GM18868 (cell line): ENCODE measurements around the gene ADAMTSL5.
"Not testable (repeated sequence)": the region's sequence is repeated elsewhere in the genome, so short reads cannot be mapped to it uniquely, and the experiment has no call there.

ENCODE experiments used
- ATAC-seq: cut with Tn5 transposase; IDR thresholded peaks from one replicate; pipeline ENCODE4 v1.9.1; 2021; ENCODE audit warnings: mild to moderate bottlenecking, moderate library complexity; ENCODE audit not compliant: unreplicated experiment

ADAMTSL5 gene

DNA sequence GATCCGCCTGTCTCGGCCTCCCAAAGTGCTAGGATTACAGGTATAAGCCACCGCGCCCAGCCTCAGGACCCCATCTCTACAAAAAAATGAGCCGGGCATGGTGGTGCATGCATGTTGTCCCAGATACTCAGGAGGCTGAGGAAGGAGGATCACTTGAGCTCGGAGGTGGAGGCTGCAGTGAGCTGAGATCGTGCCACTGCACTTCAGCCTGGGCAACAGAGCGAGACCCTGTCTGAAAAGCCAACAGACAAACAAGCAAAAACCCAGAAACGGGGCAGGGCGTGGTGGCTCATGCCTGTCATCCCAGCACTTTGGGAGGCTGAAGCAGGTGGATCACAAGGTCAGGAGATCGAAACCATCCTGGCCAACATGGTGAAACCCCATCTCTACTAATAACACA, 18.0 kb upstream of the ADAMTSL5 start:
- ATAC-seq: not testable (repeated sequence)

DNA sequence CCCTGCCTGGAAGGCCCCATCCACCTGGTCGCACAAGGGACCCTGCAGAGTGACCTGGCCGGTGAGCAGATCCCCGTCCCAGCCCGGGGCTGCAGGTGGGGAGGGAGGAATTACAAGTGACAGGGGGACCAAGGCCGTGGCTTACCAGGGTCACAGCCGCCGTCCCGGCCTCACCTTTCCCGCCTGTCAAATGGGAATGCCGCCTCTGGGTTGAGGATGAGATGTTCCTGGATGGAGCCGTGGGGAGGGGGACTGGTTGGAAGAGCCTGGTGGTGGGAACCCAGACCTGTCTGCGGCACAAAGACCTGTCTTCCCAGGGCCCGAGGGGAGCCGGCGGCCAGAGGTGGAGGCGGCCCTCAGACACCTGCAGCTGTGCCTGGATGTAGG, 16.6 kb upstream of the ADAMTSL5 start:
- ATAC-seq: no peak

DNA sequence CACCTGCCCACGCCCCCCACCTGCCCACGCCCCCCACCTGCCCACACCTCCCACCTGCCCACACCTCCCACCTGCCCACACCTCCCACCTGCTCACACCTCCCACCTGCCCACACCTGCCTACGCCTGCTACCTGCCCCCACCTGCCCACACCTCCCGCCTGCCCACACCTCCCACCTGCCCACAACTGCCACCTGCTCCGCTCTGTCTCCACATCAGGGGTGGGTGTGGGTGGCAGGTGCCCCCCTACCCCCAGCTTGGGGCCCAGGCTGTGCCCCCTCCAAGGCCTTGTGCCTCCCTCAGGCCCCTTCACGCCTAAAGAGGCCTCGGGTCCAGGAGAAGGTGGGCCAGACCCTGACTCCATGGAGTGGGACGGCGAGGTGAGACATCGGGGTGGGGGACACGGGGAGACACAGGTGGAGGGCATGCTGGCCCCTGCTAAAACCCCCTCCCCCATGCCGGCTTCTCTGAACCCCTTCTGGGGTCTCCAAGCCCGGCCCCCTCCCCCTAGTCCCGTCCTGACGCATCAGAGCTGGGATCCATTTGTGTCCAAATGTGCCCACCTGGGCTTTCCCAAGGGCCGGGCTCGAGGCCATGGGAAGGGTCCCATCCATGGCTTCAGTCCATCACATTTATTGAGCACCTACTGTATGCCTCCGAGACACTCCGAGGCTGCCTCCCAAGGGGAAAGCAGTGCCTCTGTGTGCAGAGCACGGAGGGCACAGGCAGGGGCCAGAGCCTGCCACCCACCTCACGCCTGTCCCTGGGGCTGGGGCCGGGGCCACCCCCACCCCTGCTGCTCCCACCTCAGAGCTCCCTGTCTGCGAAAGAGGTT, 16.0 kb upstream of the ADAMTSL5 start:
- ATAC-seq: no peak

DNA sequence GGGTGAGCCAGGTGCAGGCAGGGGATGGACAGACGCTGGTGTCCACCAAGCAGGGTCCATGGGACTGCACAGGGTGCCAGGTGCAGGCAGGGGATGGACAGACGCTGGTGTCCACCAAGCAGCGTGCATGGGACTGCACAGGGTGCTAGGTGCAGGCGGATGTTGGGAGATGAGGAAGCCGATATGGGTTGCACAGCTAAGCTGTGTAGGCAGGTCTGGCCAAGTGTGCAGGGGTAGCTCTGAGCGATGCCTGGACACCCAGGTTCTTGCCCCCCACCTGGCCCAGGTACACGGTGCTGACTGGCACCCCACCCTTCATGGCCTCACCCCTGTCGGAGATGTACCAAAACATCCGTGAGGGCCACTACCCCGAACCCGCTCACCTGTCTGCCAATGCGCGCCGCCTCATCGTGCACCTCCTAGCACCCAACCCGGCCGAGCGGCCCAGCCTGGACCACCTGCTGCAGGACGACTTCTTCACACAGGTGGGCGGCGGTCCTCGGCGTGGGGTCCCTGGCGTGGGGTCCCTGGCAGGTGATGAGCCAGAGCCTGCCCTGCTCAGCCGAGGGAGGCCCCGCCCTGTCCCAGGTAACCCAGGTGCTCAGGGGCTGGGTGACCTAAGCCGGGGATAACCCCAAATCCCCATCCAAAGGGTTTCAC, 15.0 kb upstream of the ADAMTSL5 start:
- no peak for ATAC-seq

DNA sequence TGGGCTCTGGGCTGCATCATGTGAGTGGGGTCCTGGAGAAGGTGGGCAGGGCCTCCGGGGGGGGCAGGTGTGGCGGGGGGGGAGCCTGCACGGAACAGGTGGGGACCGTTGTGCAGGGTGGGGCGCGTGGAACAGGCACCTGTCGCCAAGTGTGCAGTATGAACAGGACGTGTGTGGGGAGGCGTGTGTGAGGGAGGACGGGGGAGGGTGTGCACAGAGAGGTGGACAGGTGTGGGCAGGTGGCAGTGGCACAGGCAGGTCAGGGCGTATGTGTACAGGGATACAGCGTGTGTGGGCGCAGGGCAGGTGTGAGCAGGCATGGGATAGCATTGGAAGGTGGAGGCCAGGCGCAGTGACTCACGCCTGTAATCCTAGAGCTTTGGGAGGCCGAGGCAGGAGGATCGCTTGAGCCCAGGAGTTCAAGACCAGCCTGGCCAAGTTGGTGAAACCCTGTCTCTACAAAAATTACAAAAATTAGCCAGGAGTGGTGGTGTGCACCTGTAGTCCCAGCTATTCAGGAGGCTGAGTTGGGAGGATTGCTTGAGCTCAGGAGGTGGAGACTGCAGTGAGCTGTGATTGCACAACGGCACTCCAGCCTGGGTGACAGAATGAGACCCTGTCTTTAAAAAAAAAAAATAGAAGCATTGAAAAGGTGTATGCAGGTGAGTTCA, 14.3 kb upstream of the ADAMTSL5 start:
- no peak for ATAC-seq

DNA sequence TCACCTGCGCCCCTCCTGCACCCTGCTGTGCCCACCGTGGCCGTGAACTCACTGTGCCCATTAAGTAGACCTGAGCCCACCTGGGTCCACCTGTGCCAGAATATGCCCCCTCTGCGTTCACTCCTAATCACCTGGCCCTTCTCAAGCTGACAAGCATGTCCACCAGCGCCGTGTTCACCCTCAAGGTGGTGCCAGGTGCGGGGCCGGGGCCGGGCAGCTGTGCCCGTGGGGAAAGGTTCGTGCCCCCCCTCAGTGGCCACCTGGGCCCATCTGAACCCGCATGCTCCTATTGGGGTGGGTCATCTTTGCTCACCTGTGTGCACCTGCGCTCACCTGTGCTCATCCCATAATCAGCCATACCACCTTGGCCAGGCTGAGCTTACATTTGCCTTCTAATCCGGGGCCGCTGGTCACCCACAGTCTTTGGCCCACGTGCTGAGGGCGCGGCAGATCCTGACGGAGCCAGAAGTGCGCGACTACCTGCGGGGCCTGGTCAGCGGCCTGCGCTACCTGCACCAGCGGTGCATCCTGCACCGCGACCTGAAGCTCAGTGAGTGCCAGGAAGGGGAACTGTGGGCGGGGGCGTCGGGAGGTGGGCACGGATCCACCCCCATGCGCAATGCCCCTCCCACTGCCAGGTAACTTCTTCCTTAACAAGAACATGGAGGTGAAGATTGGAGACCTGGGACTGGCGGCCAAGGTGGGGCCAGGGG, 13.4 kb upstream of the ADAMTSL5 start:
- ATAC-seq: no peak

DNA sequence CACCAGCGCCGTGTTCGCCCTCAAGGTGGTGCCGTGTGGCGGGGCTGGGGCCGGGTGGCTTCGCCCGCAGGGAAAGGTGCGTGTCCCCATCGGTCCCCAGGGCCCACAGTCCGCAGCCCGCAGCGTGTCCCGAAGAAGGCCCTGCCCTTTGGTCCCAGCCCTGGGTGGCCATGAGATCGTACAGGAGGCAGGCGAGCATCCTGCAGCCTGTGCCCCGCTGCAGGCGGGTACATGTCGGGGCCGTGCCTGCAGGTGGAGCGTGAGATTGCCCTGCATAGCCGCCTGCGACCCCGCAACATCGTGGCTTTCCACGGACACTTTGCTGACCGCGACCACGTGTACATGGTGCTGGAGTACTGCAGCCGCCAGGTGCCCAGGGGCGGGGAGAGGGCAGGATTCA, 12.5 kb upstream of the ADAMTSL5 start:
- ATAC-seq: no peak

DNA sequence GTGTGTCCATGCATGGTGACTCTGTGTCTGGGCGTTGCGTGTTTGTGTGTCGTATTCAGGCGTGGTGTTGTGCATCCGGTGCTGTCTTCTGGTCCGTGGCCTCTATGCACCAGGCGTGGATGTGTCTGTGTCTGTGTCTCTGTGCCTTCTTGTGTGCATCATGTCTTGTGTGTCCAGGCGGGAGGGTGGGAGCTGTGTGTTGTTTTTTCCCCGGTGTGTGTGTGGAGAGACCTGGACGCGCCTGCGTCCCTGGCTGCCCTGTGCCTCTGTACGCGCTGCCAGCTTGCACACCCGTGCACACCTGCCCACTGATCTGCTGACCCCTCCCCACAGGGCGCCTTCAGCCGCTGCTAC, 12.1 kb upstream of the ADAMTSL5 start:
- ATAC-seq: no peak

DNA sequence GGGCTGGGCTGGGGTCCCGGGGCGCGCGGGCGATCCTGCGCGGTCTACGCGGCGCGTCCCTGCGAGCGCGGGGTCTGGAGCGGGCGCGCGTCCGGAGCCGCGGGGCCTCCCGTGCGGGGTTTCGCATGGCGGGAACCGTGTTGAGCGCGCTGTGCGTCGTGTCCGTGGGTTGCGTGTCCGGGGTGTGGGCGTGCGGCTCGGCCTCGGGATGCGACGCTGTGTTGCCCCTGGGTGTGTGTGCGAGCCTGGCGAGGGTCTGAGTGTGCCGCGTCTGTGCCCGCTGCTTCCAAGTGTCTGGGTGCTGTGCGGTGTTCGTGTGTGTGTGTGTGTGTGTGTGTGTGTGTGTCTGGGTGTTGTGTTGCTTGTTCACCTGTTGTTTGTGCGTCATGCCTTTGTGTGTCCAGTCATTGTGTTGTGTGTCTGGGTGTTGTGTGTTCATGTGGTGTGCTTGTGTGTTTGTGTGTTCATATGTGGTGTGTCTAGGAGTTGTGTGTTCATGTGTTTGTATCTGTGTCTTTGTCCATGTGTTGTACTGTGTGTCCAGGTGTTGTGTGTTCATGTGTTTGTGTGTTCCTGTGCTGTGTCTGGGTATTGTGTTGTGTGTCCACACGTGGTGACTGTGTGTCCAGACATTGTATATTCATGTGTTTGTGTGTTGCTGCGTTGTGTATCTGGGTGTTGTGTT, 11.6 kb upstream of the ADAMTSL5 start:
- ATAC-seq: no peak

DNA sequence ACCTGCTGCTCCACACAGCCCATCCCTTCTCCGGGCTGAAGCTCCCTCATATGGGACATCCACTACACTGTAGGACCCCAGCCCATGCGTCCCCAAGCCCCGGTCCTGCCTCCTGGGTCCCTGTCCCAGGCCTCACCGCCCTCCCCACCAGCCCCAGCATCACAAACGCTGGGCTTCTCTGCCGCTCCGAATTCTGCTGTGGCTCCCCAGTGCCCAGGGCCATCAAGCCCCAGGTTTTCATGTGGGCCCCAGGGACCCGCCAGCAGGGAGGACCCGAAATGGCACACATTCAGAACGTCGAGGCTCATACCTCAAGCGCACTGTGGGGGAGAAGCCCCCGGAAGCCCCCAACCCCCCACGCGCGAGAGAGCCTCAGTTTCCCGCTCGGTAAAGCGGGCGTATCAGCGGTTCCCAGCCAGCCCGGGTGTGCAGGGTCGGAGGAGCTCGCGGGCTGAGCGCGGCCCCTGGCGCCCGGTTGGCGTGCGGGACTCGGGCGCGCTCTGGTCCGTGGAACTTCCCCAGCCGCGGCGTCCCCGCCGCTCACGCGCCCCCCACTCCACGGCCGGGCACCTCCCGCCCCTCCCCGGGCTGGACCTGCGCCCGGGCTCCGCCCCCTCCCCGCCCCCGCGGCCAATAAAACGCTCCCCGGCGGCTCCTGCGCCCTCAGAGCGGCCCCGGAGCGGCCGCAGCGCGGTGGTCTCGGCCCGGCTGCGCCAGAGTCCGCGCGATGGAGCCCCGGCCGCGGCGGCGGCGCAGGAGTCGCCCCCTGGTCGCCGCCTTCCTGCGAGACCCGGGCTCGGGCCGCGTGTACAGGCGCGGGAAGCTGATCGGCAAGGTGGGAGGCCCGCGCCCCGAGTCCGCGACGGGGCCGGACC, 10.8 kb upstream of the ADAMTSL5 start, which contains the start of gene PLK5:
Gene PLK5, plus strand, starts transcription at position 666 of the 875 bp plus-strand sequence. CDS start 2,920 bp downstream, outside the sequence.
- ATAC-seq: no peak

DNA sequence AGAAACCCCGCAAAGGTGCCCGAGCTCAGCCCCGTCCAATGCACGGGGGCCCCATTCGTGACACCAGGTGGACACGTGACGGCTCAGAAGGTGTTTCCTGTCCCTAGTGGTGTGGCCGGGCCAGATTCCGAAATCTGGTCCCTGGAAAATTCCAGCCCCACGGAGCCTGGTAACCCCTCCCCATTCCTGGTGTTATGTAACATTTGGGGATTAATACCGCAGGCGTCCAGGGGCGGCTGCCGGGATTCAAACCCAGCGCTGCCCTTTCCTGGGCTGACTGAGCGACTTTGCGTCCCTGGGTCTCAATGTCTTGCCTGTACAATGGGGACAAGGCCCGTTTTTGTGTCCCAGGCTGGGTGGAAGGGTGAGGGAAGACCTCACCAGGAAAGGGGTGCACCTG, 10.0 kb upstream of the ADAMTSL5 start:
- no peak for ATAC-seq

DNA sequence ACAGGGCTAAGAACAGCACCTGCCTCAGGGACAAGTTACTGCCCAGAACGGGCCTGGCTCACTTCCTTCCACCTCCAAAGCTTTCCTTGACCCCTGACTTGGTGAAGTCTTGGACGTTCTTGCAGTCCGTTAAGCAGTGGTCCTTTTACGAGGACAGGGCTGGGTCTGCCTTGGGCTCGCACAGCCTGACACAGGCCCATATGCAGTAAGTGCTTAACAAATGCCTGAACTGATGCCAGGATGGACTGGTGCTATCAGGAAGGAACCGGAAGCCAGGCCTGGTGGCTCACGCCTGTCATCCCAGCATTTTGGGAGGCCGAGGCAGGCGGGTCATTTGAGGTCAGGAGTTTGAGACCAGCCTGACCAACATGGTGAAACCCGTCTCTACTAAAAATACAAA, 9.2 kb upstream of the ADAMTSL5 start:
- ATAC-seq: no peak

DNA sequence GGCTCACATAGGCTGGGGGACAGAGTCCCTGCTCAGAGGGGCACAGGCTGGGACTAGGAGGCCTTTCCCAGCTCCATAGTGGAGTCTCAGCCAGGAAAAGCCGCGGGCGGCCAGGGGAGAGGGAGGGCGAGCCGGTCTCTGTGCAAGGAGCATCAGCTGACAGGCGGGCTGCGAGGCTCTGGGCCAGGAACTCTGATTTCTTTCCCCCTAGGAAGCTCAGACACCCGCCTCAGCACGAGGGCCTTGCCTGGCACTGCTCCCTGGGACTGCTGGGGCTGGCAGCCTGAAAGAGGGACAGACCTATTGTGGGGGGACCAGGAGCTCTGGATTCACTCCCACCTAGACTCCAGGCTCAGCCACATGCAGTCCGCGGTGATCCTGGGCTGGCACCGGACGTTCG, 8.8 kb upstream of the ADAMTSL5 start:
- ATAC-seq: no peak

DNA sequence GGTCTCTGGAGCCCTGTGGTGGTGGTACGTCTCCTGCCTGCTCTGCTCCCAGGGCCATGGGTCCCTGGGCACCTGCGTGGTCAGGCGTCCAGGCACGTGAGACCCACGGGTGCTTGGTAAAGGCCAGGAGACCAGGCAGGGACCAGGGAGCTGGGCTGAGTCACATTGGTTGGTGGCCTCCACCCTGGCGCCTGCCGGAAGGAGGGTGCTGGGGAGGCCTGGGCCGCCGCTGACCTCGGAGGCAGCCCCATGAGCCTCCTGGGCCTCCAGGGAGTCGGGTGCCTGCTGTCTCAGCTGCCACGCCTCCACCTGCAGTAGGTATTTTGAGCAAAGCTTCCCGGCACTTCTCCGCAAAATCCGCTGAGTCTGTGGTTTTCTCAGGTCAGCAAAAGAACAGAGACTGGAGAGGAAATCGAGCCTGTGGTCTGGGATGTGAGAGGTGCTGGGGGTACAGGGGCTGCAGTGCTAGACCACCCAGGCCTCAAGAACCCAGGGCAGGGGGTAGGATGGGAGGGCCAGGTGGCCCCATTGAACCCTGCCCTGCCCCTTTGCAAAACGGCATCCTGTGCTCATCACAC, 7.5 kb upstream of the ADAMTSL5 start:
- ATAC-seq: no peak

DNA sequence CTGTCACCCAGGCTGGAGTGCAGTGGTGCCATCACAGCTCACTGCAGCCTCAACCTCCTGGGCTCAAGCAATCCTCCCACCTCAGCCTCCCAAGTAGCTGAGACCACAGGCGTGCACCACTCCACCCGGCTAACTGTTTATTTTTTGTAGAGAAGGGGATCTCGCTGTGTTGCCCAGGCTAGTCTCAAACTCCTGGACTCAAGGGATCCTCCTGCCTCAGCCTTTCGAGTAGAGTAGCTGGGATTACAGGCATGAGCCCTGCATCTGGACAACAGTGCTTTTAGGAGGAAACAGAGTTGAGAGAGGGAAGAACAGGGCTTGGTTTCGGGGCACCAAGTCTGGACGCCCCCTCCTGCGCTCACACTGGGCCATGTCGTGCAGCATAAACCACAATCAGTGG, 7.0 kb upstream of the ADAMTSL5 start:
- ATAC-seq: not testable (repeated sequence)

DNA sequence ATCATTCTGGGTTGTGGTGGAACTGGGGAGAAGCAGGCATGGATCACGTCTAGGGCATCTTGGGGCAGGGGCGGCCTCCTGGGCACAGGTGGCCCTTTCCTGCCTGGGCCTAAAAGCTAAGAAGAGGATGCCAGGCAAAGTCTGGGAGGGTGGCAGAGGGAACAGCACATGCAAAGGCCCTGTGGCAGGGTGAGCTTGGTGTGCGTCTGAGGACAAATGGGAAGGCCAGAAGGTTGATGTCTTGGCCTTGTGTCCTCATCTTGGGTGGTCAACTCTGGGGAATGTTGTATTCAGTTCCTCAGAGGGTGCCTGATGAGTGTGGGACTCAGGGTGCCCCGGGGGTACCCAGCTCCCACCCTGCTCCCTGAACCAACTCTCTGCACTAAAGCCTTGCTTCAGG, 5.7 kb upstream of the ADAMTSL5 start:
- no peak for ATAC-seq

DNA sequence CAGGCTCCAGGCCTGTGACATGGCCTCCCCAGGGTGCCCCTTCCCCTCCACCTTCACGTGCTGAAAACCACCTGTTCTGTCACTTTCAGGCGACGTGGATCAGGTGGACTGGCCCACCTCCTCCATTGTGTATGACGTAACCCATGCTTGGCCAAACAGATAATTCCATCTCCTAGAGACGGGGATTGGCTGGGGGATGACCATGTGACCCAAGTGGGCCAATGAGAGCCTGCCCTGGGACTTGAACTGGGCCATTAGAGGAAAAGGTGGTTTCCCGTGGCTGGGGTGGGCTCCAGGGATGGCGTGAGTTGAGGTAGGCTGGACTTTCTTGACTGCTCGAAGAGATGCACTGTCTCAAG, 3.6 kb upstream of the ADAMTSL5 start:
- no peak for ATAC-seq

DNA sequence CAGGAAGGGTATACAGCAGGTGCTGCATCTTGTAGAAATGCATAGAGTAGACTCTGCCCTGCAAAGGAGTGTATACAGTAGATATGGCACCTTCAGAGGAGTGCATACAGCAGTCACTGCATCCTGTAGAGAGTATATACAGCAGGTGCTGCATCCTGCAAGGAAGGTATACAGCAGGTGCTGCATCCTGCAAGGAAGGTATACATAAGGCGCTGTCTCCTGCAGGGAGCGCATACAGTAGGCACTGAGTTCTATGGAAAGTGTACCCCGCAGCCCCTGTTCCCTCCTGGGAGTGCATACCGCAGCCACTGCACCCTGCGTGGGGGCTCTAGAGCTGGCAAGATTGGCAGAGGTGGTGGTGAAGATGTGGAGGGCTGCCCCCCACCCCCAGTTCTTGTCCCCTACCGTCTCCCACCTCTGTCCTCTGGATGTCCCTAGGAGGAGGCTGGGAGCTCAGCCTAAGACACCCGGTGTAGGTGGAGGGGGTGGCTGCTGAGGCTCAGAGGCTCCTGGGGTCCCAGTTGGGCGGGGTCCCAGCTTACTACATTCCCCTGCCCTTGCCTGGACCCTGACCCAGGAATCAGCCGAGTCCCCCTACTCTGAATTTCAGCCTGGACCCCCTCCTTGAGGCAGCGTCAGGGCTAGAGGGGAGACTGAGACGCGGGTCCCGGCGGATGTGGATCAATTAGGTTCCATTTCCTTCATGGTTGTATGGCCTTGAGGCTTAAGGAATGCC, 2.3 kb upstream of the ADAMTSL5 start:
- ATAC-seq: no peak

DNA sequence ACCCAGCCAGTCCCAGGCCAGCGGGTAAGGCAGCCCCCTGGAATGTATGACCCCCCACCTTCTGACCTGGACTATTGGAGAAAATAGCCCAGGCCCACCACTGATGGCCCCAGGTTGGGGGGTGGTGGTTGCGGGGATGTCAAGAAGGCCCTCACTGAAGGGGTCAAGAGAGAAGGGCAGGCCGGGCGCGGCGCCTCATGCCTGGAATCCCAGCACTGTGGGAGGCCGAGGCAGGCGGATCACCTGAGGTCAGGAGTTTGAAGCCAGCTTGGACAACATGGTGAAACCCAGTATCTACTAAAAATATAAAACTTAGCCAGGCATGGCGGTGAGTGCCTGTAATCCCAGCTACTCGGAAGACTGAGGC, 1.5 kb upstream of the ADAMTSL5 start:
- no peak for ATAC-seq
